HepG2 (cell line): ENCODE measurements around the gene CHFR. TPM values are rescaled to one million over a fixed set of nuclear protein-coding genes. Genes with fewer than 3 reads are reported as not detected.

ENCODE experiments used
- polyA plus RNA-seq, 8 experiments: library from polyadenylated mRNA; depleted of rRNA in 3 of 8; stranded (reverse) in 7 of 8; unstranded in 1 of 8; fragments of >200 nt; fragmentation: Illumina TruSeq in 4 of 8; extraction: Trizol in 4 of 8; gene quantifications; 2 replicates each; pipeline versions ENCODE4 v1.2.1 to v1.2.3, GENCODE V29; 2011 to 2016; ENCODE audit warnings: low read depth in 4 of 8, missing spikeins in 1 of 8, mixed read lengths in 1 of 8; ENCODE audit not compliant: insufficient read depth in 1 of 8
- total RNA-seq, 5 experiments: library from RNA; depleted of rRNA; stranded (reverse); fragments of >200 nt; fragmentation: Illumina TruSeq; extraction: Trizol; gene quantifications; 2 replicates each; pipeline ENCODE4 v1.2.3, GENCODE V29; 2016; ENCODE audit warnings: low read depth in 1 of 5

Gene CHFR
- total and polyA plus RNA-seq, 2 of the 13 experiments (the other 11 are each of a cell fraction or from before 2014, with no cell fraction given), result 21.4 to 21.5 TPM

Other genes with a start within 250 kb of the CHFR start
- 25.7 and 52.2 TPM in 2 replicates for gene POLE, start 200.3 kb downstream of the CHFR start, total RNA-seq (2016; rRNA removed; fragmentation: Illumina TruSeq; extraction: Trizol)
- 23.2 and 25.3 TPM in 2 replicates for gene POLE, start 200.3 kb downstream of the CHFR start, polyA plus RNA-seq (2011; rRNA removed)
- gene PXMP2, start 200.0 kb downstream of the CHFR start, total RNA-seq (2016; rRNA removed; fragmentation: Illumina TruSeq; extraction: Trizol), result 38.3 and 42.9 TPM in 2 replicates
- gene PXMP2, start 200.0 kb downstream of the CHFR start, polyA plus RNA-seq (2011; rRNA removed), result 24.4 and 25.5 TPM in 2 replicates
- gene PGAM5, start 176.8 kb downstream of the CHFR start, total RNA-seq (2016; rRNA removed; fragmentation: Illumina TruSeq; extraction: Trizol), result 77.1 and 77.9 TPM in 2 replicates
- 18.0 and 23.8 TPM in 2 replicates for gene PGAM5, start 176.8 kb downstream of the CHFR start, polyA plus RNA-seq (2011; rRNA removed)
- 16.2 and 35.3 TPM in 2 replicates for gene ANKLE2, start 125.8 kb downstream of the CHFR start, total RNA-seq (2016; rRNA removed; fragmentation: Illumina TruSeq; extraction: Trizol)
- gene ANKLE2, start 125.8 kb downstream of the CHFR start, polyA plus RNA-seq (2011; rRNA removed), result 37.1 and 51.2 TPM in 2 replicates
- gene GOLGA3, start 58.7 kb downstream of the CHFR start, total RNA-seq (2016; rRNA removed; fragmentation: Illumina TruSeq; extraction: Trizol), result 36.0 and 43.0 TPM in 2 replicates
- 22.0 and 22.7 TPM in 2 replicates for gene GOLGA3, start 58.7 kb downstream of the CHFR start, polyA plus RNA-seq (2011; rRNA removed)
- 6.8 and 8.8 TPM in 2 replicates for gene ZNF605, start 68.7 kb upstream of the CHFR start, total RNA-seq (2016; rRNA removed; fragmentation: Illumina TruSeq; extraction: Trizol)
- gene ZNF605, start 68.7 kb upstream of the CHFR start, polyA plus RNA-seq (2011; rRNA removed), result 6.1 and 6.7 TPM in 2 replicates
- 6.5 and 8.4 TPM in 2 replicates for gene ZNF26, start 98.8 kb upstream of the CHFR start, total RNA-seq (2016; rRNA removed; fragmentation: Illumina TruSeq; extraction: Trizol)
- gene ZNF26, start 98.8 kb upstream of the CHFR start, polyA plus RNA-seq (2011; rRNA removed), result 3.8 and 5.2 TPM in 2 replicates
- gene ZNF84, start 149.9 kb upstream of the CHFR start, total RNA-seq (2016; rRNA removed; fragmentation: Illumina TruSeq; extraction: Trizol), result 21.2 and 21.8 TPM in 2 replicates
- gene ZNF84, start 149.9 kb upstream of the CHFR start, polyA plus RNA-seq (2011; rRNA removed), result 15.5 and 18.2 TPM in 2 replicates
- gene ZNF140, start 193.3 kb upstream of the CHFR start, total RNA-seq (2016; rRNA removed; fragmentation: Illumina TruSeq; extraction: Trizol), result 13.5 and 20.7 TPM in 2 replicates
- gene ZNF140, start 193.3 kb upstream of the CHFR start, polyA plus RNA-seq (2011; rRNA removed), result 8.7 and 10.1 TPM in 2 replicates
- gene ZNF891, start 242.7 kb upstream of the CHFR start, total RNA-seq (2016; rRNA removed; fragmentation: Illumina TruSeq; extraction: Trizol), result 1.8 and 2.1 TPM in 2 replicates
- gene ZNF891, start 242.7 kb upstream of the CHFR start, polyA plus RNA-seq (2011; rRNA removed), result 1.3 and 1.4 TPM in 2 replicates
- gene ZNF10, start 243.0 kb upstream of the CHFR start, total RNA-seq (2016; rRNA removed; fragmentation: Illumina TruSeq; extraction: Trizol), result 6.5 and 8.9 TPM in 2 replicates
- 2.9 and 4.3 TPM in 2 replicates for gene ZNF10, start 243.0 kb upstream of the CHFR start, polyA plus RNA-seq (2011; rRNA removed)